ENCODE measurements around the gene PRKAR1B.

Gene PRKAR1B

DNA sequence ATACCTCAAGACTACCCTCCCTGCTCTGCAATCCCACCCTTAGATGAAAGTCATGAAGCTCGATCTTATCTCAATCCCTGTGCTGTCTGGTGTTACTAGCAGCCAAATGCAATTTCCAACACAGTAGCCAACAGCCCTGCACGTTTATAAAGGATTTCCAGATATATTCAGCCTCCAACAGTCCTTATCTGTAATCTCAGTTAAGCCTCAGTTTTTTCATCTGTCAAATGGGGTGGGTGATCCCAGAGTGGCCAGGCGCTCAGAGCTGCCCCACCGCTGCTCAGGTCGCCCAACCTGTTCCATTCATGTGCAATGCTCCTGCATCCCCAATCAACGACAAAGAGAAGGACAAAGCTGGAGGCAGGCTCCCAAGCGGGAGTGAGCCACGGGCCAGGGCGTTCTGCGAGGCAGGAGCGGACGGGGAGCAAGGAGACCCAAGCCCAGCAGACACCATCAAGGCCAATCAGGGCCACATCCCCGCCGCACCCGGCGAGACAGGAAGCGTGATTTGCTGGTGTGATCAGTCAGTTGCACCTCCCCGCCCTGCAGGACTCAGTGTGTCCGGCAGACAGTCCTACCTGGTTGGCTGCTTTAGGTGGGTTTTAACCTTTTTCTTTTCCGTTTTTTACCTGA, 227.1 kb downstream of the PRKAR1B start:
- H3K27ac ChIP-seq (ENCODE audit: poor library complexity, severe bottlenecking): no peak overlapping the region
- H3K27me3 ChIP-seq (ENCODE audit: insufficient read depth, poor library complexity, severe bottlenecking): no peaks in the 10 kb centered on the region
- H3K36me3 ChIP-seq (ENCODE audit: low read depth): peaks cover 72% of the 10 kb centered on the region
- no peak overlapping the region for H3K4me3 ChIP-seq (ENCODE audit: severe bottlenecking)
- TF ChIP-seq CTCF (IDR thresholded peaks at IDR 0.05; ENCODE audit: poor library complexity, severe bottlenecking): no peak
- peaks cover 7% of the 10 kb centered on the region for H3K4me1 ChIP-seq (ENCODE audit: insufficient read depth, poor library complexity, severe bottlenecking)
- H3K9me3 ChIP-seq (ENCODE audit: severe bottlenecking): no peaks in the 10 kb centered on the region
- peak; percentile 56 for DNase-seq (ENCODE audit: low spot score)
- ATAC-seq (ENCODE audit: low read depth): no peak

All from RWPE2 (cell line).